OCI-LY3 (cell line): ENCODE data around the gene GMIP.
"Not testable (repeated sequence)": the region's sequence is repeated elsewhere in the genome, so short reads cannot be mapped to it uniquely, and the experiment has no call there.

Experiments used
- H2AFZ ChIP-seq: fragments of 200-600, 300-600 bp; shearing (Covaris generic); 2 replicates; pipeline ENCODE4 v1.6.0; 2014; ENCODE audit warnings: antibody characterized with exemption, low read depth, low read length
- H3K27ac ChIP-seq: fragments of 200-600, 300-600 bp; sonication (generic); 2 replicates; pipeline ENCODE4 v1.5.1; 2014; ENCODE audit warnings: mild to moderate bottlenecking, low read length, moderate library complexity, mixed read lengths
- H3K27me3 ChIP-seq: fragments of 200-600, 300-600 bp; sonication (generic); 2 replicates; pipeline ENCODE4 v1.6.1; 2014; ENCODE audit warnings: low read depth, low read length, mixed read lengths
- H3K36me3 ChIP-seq: fragments of 200-600, 300-600 bp; sonication (generic); replicated peaks from 2 replicates; pipeline ENCODE3; 2014; ENCODE audit warnings: low read depth, low read length, mixed read lengths
- H3K4me1 ChIP-seq: fragments of 300-600, 200-600 bp; sonication (generic); 2 replicates; pipeline ENCODE4 v1.6.1; 2014; ENCODE audit warnings: low read length, mixed read lengths
- H3K4me2 ChIP-seq: fragments of 200-600, 300-600 bp; sonication (generic); 2 replicates; pipeline ENCODE4 v1.6.1; 2014; ENCODE audit warnings: low read length, mixed read lengths
- H3K4me3 ChIP-seq: fragments of 300-600, 200-600 bp; sonication (generic); 2 replicates; pipeline ENCODE4 v1.5.1; 2014; ENCODE audit warnings: antibody characterized with exemption, mild to moderate bottlenecking, low read length, moderate library complexity
- H3K79me2 ChIP-seq: fragments of 300-600, 200-600 bp; shearing (Covaris generic); 2 replicates; pipeline ENCODE4 v1.6.1; 2014; ENCODE audit warnings: mild to moderate bottlenecking, low read length, mixed read lengths
- H3K9ac ChIP-seq: fragments of 300-600, 200-600 bp; shearing (Covaris generic); 2 replicates; pipeline ENCODE4 v1.6.0; 2014; ENCODE audit warnings: mild to moderate bottlenecking, low read length, moderate library complexity
- H3K9me3 ChIP-seq: fragments of 200-600, 300-600 bp; shearing (Covaris generic); 2 replicates; pipeline ENCODE4 v1.6.1; 2014; ENCODE audit warnings: low read length, mixed read lengths; ENCODE audit not compliant: insufficient read depth
- H4K20me1 ChIP-seq: fragments of 200-600, 300-600 bp; sonication (generic); 2 replicates; pipeline ENCODE4 v1.6.1; 2016; ENCODE audit warnings: low read length, mixed read lengths; ENCODE audit not compliant: insufficient read depth
- CTCF ChIP-seq: fragments of 200-600, 300-600 bp; sonication (generic); IDR thresholded peaks from 2 replicates; pipeline ENCODE4 v1.5.1; 2014; ENCODE audit warnings: antibody characterized with exemption, low read length, low read depth
- EZH2phosphoT487 ChIP-seq: fragments of 200-600 bp; shearing (Covaris generic); IDR thresholded peaks from 2 replicates; pipeline ENCODE4 v1.6.1; 2018; ENCODE audit warnings: antibody characterized with exemption, mixed run types, low read depth

The GMIP gene

GRCh38 chr19:19686580-19686979, 43.1 kb upstream of the GMIP start:
- H3K4me2 ChIP-seq, result no peak overlapping the region
- H3K27me3 ChIP-seq, result no peaks in the 10 kb centered on the region
- TF ChIP-seq CTCF, result no peak
- TF ChIP-seq EZH2phosphoT487, result no peak
- peaks cover 6% of the 10 kb centered on the region for H3K9me3 ChIP-seq
- peaks cover 29% of the 10 kb centered on the region for H3K36me3 ChIP-seq
- H3K4me1 ChIP-seq, result no peaks in the 10 kb centered on the region
- no peak overlapping the region for H3K27ac ChIP-seq
- H2AFZ ChIP-seq, result no peak overlapping the region
- no peaks in the 10 kb centered on the region for H3K79me2 ChIP-seq
- H4K20me1 ChIP-seq, result no peaks in the 10 kb centered on the region
- no peak overlapping the region for H3K4me3 ChIP-seq
- no peak overlapping the region for H3K9ac ChIP-seq

GRCh38 chr19:19686119-19686518, 42.7 kb upstream of the GMIP start:
- H3K9ac ChIP-seq, H3K9me3 ChIP-seq: not testable (repeated sequence)

GRCh38 chr19:19679176-19680073, 36.0 kb upstream of the GMIP start:
- Histone ChIP-seq H3K9ac (no peak overlapping the region), H3K27ac (no peak overlapping the region), H4K20me1 (no peaks in the 10 kb centered on the region), H3K4me3 (no peak overlapping the region), H3K27me3 (no peaks in the 10 kb centered on the region), H3K9me3 (peaks cover 40% of the 10 kb centered on the region), H3K4me2 (no peak overlapping the region), H3K36me3 (peaks cover 86% of the 10 kb centered on the region), H3K79me2 (peaks cover 22% of the 10 kb centered on the region), H2AFZ (no peak overlapping the region), H3K4me1 (no peaks in the 10 kb centered on the region)
- no peak for TF ChIP-seq CTCF
- TF ChIP-seq EZH2phosphoT487, result no peak

More at GRCh38 chr19:19686119-19686518, 42.7 kb upstream of the GMIP start:
- H3K4me3 ChIP-seq, H2AFZ ChIP-seq, H3K4me1 ChIP-seq, H3K27ac ChIP-seq, H4K20me1 ChIP-seq, H3K27me3 ChIP-seq, H3K4me2 ChIP-seq, H3K79me2 ChIP-seq: not testable (repeated sequence)
- peaks cover 33% of the 10 kb centered on the region for H3K36me3 ChIP-seq

- no peaks in the 10 kb centered on the region for H3K27me3 ChIP-seq
- no peaks in the 10 kb centered on the region for H4K20me1 ChIP-seq
- no peak overlapping the region for H3K4me3 ChIP-seq
- H3K9ac ChIP-seq, result no peak overlapping the region
- peaks cover 40% of the 10 kb centered on the region for H3K9me3 ChIP-seq
- no peak overlapping the region for H2AFZ ChIP-seq
- TF ChIP-seq EZH2phosphoT487 (no peak), CTCF (no peak)
- no peaks in the 10 kb centered on the region for H3K4me1 ChIP-seq
- H3K36me3 ChIP-seq, result peaks cover 86% of the 10 kb centered on the region
- H3K27ac ChIP-seq, result no peak overlapping the region
- H3K79me2 ChIP-seq, result peaks cover 37% of the 10 kb centered on the region
- H3K4me2 ChIP-seq, result no peak overlapping the region
These were observed 34.1 kb upstream of the GMIP start for GRCh38 chr19:19677579-19677978.
